ENCODE data around the gene ARSG.

GRCh38 chr17:68327823-68328557 is 36.7 kb downstream of the ARSG start:
- TF ChIP-seq CTCF (IDR thresholded peaks at IDR 0.05; ENCODE audit: poor library complexity, severe bottlenecking), result no peak
- no peak for TF ChIP-seq EZH2 (IDR thresholded peaks at IDR 0.05; ENCODE audit: borderline replicate concordance, insufficient read depth, low read length, poor library complexity, severe bottlenecking)
- TF ChIP-seq POLR2AphosphoS5 (IDR thresholded peaks at IDR 0.05), result no peak
- TF ChIP-seq SMC3 (conservative IDR thresholded peaks at IDR 0.05; ENCODE audit: poor library complexity), result no peak
